Ovary (tissue), 9 donors: ENCODE data around the gene TMIGD2. TPM values are rescaled to one million over a fixed set of nuclear protein-coding genes. Genes with fewer than 3 reads are reported as not detected.
"Not testable (repeated sequence)": the region's sequence is repeated elsewhere in the genome, so short reads cannot be mapped to it uniquely, and the experiment has no call there.

ENCODE experiments used
- DNase-seq, 5 donors: peaks; one replicate each; pipeline ENCODE4 v3.0.0-alpha.2; 2019 to 2020
- H3K27ac ChIP-seq, 2 donors: fragments of 200-600 bp; one replicate each; pipeline versions ENCODE4 v1.5.1 to v1.8.0; 2019 to 2022
- H3K27me3 ChIP-seq: fragments of 200-600 bp; one replicate; pipeline ENCODE4 v1.8.0; 2022
- H3K36me3 ChIP-seq: fragments of 200-600 bp; sonication (generic); one replicate; pipeline ENCODE4 v1.5.1; 2019
- H3K4me1 ChIP-seq: one replicate; pipeline ENCODE4 v1.8.1; 2013; ENCODE audit warnings: mild to moderate bottlenecking, moderate library complexity; ENCODE audit not compliant: insufficient read depth
- H3K4me3 ChIP-seq: fragments of 200-600 bp; sonication (generic); one replicate; pipeline ENCODE4 v1.5.1; 2017
- H3K9me3 ChIP-seq, 2 donors: fragments of 200-600 bp in 1 of 2; sonication (generic) in 1 of 2; one replicate each; pipeline versions ENCODE4 v1.5.1 to v1.8.1; 2013 to 2019; ENCODE audit warnings: mild to moderate bottlenecking in 1 of 2, moderate library complexity in 1 of 2
- CTCF ChIP-seq, 3 donors: fragments of 450-650 bp in 2 of 3; fragments of 200-600 bp in 1 of 3; IDR thresholded peaks; one replicate each; pipeline versions ENCODE4 v1.5.1 to v1.8.0; 2016 to 2022; ENCODE audit warnings: antibody characterized with exemption in 3 of 3, mild to moderate bottlenecking in 1 of 3
- EP300 ChIP-seq: sonication (generic); formaldehyde crosslinking; IDR thresholded peaks from one replicate; pipeline ENCODE4 v1.6.1; 2017; ENCODE audit warnings: antibody characterized with exemption
- POLR2A ChIP-seq: fragments of 450-650 bp; IDR thresholded peaks from one replicate; pipeline ENCODE4 v1.6.1; 2017; ENCODE audit warnings: antibody characterized with exemption, mild to moderate bottlenecking, moderate library complexity
- WGBS, 3 donors: extraction: QIAGEN DNeasy Blood & Tissue Kit in 1 of 3; methylation state at CpG; one replicate each; pipeline versions ENCODE4 v1.1.5 to v1.1.7; 2013 to 2017; 5-methylcytosine and 5-hydroxymethylcytosine counted together
- intact Hi-C, 4 donors: fragments of 100-400 bp; cut with DNase I; formaldehyde crosslinking; loops; one replicate each; pipeline versions ENCODE4 v1.11.0 to v1.15.1; 2022 to 2023
- polyA plus RNA-seq, 2 donors: library from polyadenylated mRNA; stranded (reverse); fragments of 200-250 nt in 1 of 2; fragments of 350-450 nt in 1 of 2; fragmentation: Illumina TruSeq in 1 of 2; extraction: RNeasy Lipid Tissue Mini Kit (QIAGEN cat#74804) in 1 of 2; gene quantifications; one replicate each; pipeline ENCODE4 v1.2.3, GENCODE V29; 2013 to 2014
- total RNA-seq, 7 donors: library from RNA; depleted of rRNA in 2 of 7; stranded (reverse); fragments of >200 nt in 2 of 7; fragmentation: NEBNext Ultra II Directional in 3 of 7; extraction: Animal tissue kit (Norgen Biotek cat#: 25700) in 3 of 7; gene quantifications; one replicate each; pipeline versions ENCODE4 v1.1.0 to v1.2.4, GENCODE V29; 2016 to 2023
- donor health status: DM: no; HTN: no; CAD: no; lungs with moderate emphysema.
- donor health status: DM: no; HTN: no; CAD: no.
- donor health status: Bipolar disorder and iron deficiency.
- donor health status: DM: yes; HTN: yes; CAD: no.
- donor health status: DM: no; HTN: no; CAD: no.
- donor health status: DM: yes; HTN: yes; CAD: no.

The TMIGD2 gene
- total and polyA plus RNA-seq, 9 donors = 0.29 to 0.36 TPM; not detected in 7

- no peaks in the 10 kb centered on the region for H3K4me1 ChIP-seq
- 97 to 100% (median 98%) methylated on average over 4 of the region's 4 CpGs for WGBS, 3 donors
- intact Hi-C loops = no loop called here
- H3K27me3 ChIP-seq = no peaks in the 10 kb centered on the region
- H3K4me3 ChIP-seq = no peak overlapping the region
- no peak for TF ChIP-seq EP300
- no peak for TF ChIP-seq POLR2A
- TF ChIP-seq CTCF (IDR thresholded peaks at IDR 0.05) = no peak
- no peak for DNase-seq
- H3K36me3 ChIP-seq = peaks cover 4% of the 10 kb centered on the region
- no peak overlapping the region for H3K27ac ChIP-seq
- peaks cover 0 to 10% of the 10 kb centered on the region in 2 donors for H3K9me3 ChIP-seq
These were observed 45.6 kb downstream of the TMIGD2 start for GRCh38 chr19:4256563-4256962.

- intact Hi-C loops = no loop called here
- Histone ChIP-seq H3K27me3 (no peaks in the 10 kb centered on the region), H3K36me3 (no peaks in the 10 kb centered on the region), H3K4me1 (no peaks in the 10 kb centered on the region), H3K4me3 (peak within 1 kb of the TSS; percentile 91), H3K9me3 (no peaks in the 10 kb centered on the region), H3K27ac (peak within 1 kb of the TSS; percentile 74 to 92)
- TF ChIP-seq EP300 (no peak), CTCF (IDR thresholded peaks at IDR 0.05) (peak; percentile 31 to 65 (median 59)), POLR2A (peak; percentile 35)
- 0 to 1% (median 0%) methylated on average over 43 to 45 of the region's 45 CpGs for WGBS, 3 donors
- DNase-seq = peak; percentile 98 to 99 (median 98)
These were observed 55.2 kb downstream of the TMIGD2 start, which contains the start of gene YJU2 for GRCh38 chr19:4246767-4247593. Gene YJU2 (plus strand): TSS chr19:4247080. CDS start chr19:4247147, 67 bp downstream.

- H3K4me3 ChIP-seq, H3K36me3 ChIP-seq, H3K4me1 ChIP-seq, H3K27me3 ChIP-seq, H3K9me3 ChIP-seq, H3K27ac ChIP-seq, DNase-seq, intact Hi-C loops: not testable (repeated sequence)
- 93 to 96% (median 94%) methylated on average over 6 of the region's 6 CpGs for WGBS, 3 donors
These were observed 56.3 kb downstream of the TMIGD2 start for GRCh38 chr19:4245938-4246337.

Other genes starting within 250 kb of the TMIGD2 start
- 10 to 100 TPM; 25.0 to 56.4 (median 38.7) TPM for gene ZBTB7A, start 235.5 kb downstream of the TMIGD2 start, total RNA-seq
- 10 to 100 TPM in 1 of 2 donors, 1 to 10 TPM in 1; 9.1 to 16.8 TPM for gene ZBTB7A, start 235.5 kb downstream of the TMIGD2 start, polyA plus RNA-seq
- gene MAP2K2, start 178.3 kb downstream of the TMIGD2 start, total RNA-seq = 100 to 1,000 TPM in 5 of 7 donors, 10 to 100 TPM in 2; 39.9 to 130 (median 116) TPM
- 100 to 1,000 TPM; 108 to 136 TPM for gene MAP2K2, start 178.3 kb downstream of the TMIGD2 start, polyA plus RNA-seq
- 1 to 10 TPM in 1 of 7 donors, not detected in 6; 2.7 TPM for gene CREB3L3, start 148.8 kb downstream of the TMIGD2 start, total RNA-seq
- 1 to 10 TPM in 1 of 2 donors, under 1 TPM in 1; 0.22 to 1.0 TPM for gene CREB3L3, start 148.8 kb downstream of the TMIGD2 start, polyA plus RNA-seq
- 10 to 100 TPM; 11.1 to 19.9 (median 16.5) TPM for gene SIRT6, start 119.8 kb downstream of the TMIGD2 start, total RNA-seq
- 10 to 100 TPM in 1 of 2 donors, under 1 TPM in 1; 0.32 to 16.9 TPM for gene SIRT6, start 119.8 kb downstream of the TMIGD2 start, polyA plus RNA-seq
- 1 to 10 TPM in 6 of 7 donors, under 1 TPM in 1; 0.81 to 1.3 (median 1.2) TPM for gene ANKRD24, start 119.7 kb downstream of the TMIGD2 start, total RNA-seq
- 1 to 10 TPM in 1 of 2 donors, under 1 TPM in 1; 0.45 to 1.3 TPM for gene ANKRD24, start 119.7 kb downstream of the TMIGD2 start, polyA plus RNA-seq
- gene EBI3, start 72.9 kb downstream of the TMIGD2 start, total RNA-seq = 1 to 10 TPM in 5 of 7 donors, under 1 TPM in 1, not detected in 1; 0.58 to 6.6 (median 2.0) TPM
- gene EBI3, start 72.9 kb downstream of the TMIGD2 start, polyA plus RNA-seq = 1 to 10 TPM in 1 of 2 donors, under 1 TPM in 1; 0.90 to 1.1 TPM
- gene YJU2, start 55.3 kb downstream of the TMIGD2 start, total RNA-seq = 10 to 100 TPM; 18.4 to 27.5 (median 21.5) TPM
- gene YJU2, start 55.3 kb downstream of the TMIGD2 start, polyA plus RNA-seq = 10 to 100 TPM; 20.7 to 33.1 TPM
- gene SHD, start 23.1 kb downstream of the TMIGD2 start, total RNA-seq = under 1 TPM in 2 of 7 donors, not detected in 5; 0.24 to 0.48 TPM
- under 1 TPM in 1 of 2 donors, not detected in 1; 0.86 TPM for gene SHD, start 23.1 kb downstream of the TMIGD2 start, polyA plus RNA-seq
- under 1 TPM in 2 of 7 donors, not detected in 5; 0.11 to 0.18 TPM for gene FSD1, start 2.2 kb upstream of the TMIGD2 start, total RNA-seq
- under 1 TPM in 1 of 2 donors, not detected in 1; 0.48 TPM for gene FSD1, start 2.2 kb upstream of the TMIGD2 start, polyA plus RNA-seq
- 10 to 100 TPM; 10.3 to 32.5 (median 17.5) TPM for gene STAP2, start 36.4 kb upstream of the TMIGD2 start, total RNA-seq
- 10 to 100 TPM in 1 of 2 donors, 1 to 10 TPM in 1; 9.7 to 18.8 TPM for gene STAP2, start 36.4 kb upstream of the TMIGD2 start, polyA plus RNA-seq
- gene MPND, start 41.2 kb upstream of the TMIGD2 start, total RNA-seq = 10 to 100 TPM in 5 of 7 donors, 1 to 10 TPM in 2; 5.2 to 31.1 (median 20.3) TPM
- 10 to 100 TPM in 1 of 2 donors, 1 to 10 TPM in 1; 2.4 to 14.5 TPM for gene MPND, start 41.2 kb upstream of the TMIGD2 start, polyA plus RNA-seq
- 10 to 100 TPM; 20.5 to 88.6 (median 68.3) TPM for gene SH3GL1, start 98.2 kb upstream of the TMIGD2 start, total RNA-seq
- 10 to 100 TPM in 1 of 2 donors, 1 to 10 TPM in 1; 6.9 to 57.5 TPM for gene SH3GL1, start 98.2 kb upstream of the TMIGD2 start, polyA plus RNA-seq
- 10 to 100 TPM in 1 of 7 donors, 1 to 10 TPM in 6; 4.7 to 10.4 (median 7.5) TPM for gene CHAF1A, start 100.3 kb upstream of the TMIGD2 start, total RNA-seq
- gene CHAF1A, start 100.3 kb upstream of the TMIGD2 start, polyA plus RNA-seq = 1 to 10 TPM; 7.3 to 8.6 TPM
- 100 to 1,000 TPM in 6 of 7 donors, 10 to 100 TPM in 1; 66.9 to 170 (median 133) TPM for gene UBXN6, start 155.4 kb upstream of the TMIGD2 start, total RNA-seq
- 100 to 1,000 TPM in 1 of 2 donors, 10 to 100 TPM in 1; 19.3 to 140 TPM for gene UBXN6, start 155.4 kb upstream of the TMIGD2 start, polyA plus RNA-seq
- 10 to 100 TPM; 36.2 to 77.2 (median 64.4) TPM for gene HDGFL2, start 169.9 kb upstream of the TMIGD2 start, total RNA-seq
- 10 to 100 TPM; 28.5 to 63.0 TPM for gene HDGFL2, start 169.9 kb upstream of the TMIGD2 start, polyA plus RNA-seq
- gene PLIN4, start 216.1 kb upstream of the TMIGD2 start, total RNA-seq = 10 to 100 TPM in 5 of 7 donors, 1 to 10 TPM in 2; 3.7 to 55.1 (median 23.6) TPM
- 1 to 10 TPM; 1.6 to 9.6 TPM for gene PLIN4, start 216.1 kb upstream of the TMIGD2 start, polyA plus RNA-seq
- gene PLIN5, start 232.8 kb upstream of the TMIGD2 start, total RNA-seq = 100 to 1,000 TPM in 4 of 7 donors, 10 to 100 TPM in 3; 26.0 to 149 (median 131) TPM
- 10 to 100 TPM in 1 of 2 donors, 1 to 10 TPM in 1; 8.8 to 85.0 TPM for gene PLIN5, start 232.8 kb upstream of the TMIGD2 start, polyA plus RNA-seq
- 1 to 10 TPM; 1.3 to 7.6 (median 3.6) TPM for gene LRG1, start 237.6 kb upstream of the TMIGD2 start, total RNA-seq
- gene LRG1, start 237.6 kb upstream of the TMIGD2 start, polyA plus RNA-seq = 1 to 10 TPM in 1 of 2 donors, under 1 TPM in 1; 0.33 to 2.1 TPM